HepG2 (cell line): ENCODE results near the gene KAT7. TPM values are rescaled to one million over a fixed set of nuclear protein-coding genes. Genes with fewer than 3 reads are reported as not detected.

Experiments used
- ATAC-seq: fragments of 200-7000 bp; cut with Tn5 transposase; 3 replicates; pipeline ENCODE4 v1.9.1; 2020; ENCODE audit warnings: mild to moderate bottlenecking, moderate library complexity
- BruUV-seq: library from RNA; stranded (reverse); fragments of 400-500 nt; replicated peaks from 2 replicates; lab custom pipeline; 2021; lab: Mats Ljungman, UMichigan
- CTCF ChIA-PET: fragments of 300-600 bp; formaldehyde crosslinking; extraction: SDS; loops from one replicate; lab custom pipeline; 2021; ENCODE audit warnings: low total read pairs, inconsistent platforms, low intra/inter-chr PET ratio; lab: Yijun Ruan, JAX
- POLR2A ChIA-PET: fragments of 350-600 bp; sonication (Branson Sonifier 250); formaldehyde crosslinking; loops from one replicate; lab custom pipeline; 2020; ENCODE audit warnings: antibody characterized with exemption, inconsistent platforms; lab: Yijun Ruan, JAX
- DNase-seq: peaks from one replicate; pipeline ENCODE4 v3.0.0-alpha.2; 2015; ENCODE audit warnings: low spot score
- FAIRE-seq: peaks from 3 replicates; lab custom pipeline; 2011; peaks lifted over from hg19 to GRCh38; lab: Jason Lieb, UNC
- H2AFZ ChIP-seq: one replicate; pipeline ENCODE4 v1.6.1; 2011; ENCODE audit warnings: low read length, inconsistent platforms
- H3K27ac ChIP-seq: fragments of 300-600 bp; 3 replicates; pipeline ENCODE4 v1.8.0; 2011; ENCODE audit warnings: mixed run types, mild to moderate bottlenecking, mixed read lengths, low read length, inconsistent platforms; ENCODE audit not compliant: insufficient read depth; ENCODE audit errors: extremely low read length
- H3K27me3 ChIP-seq, 2 experiments: fragments of 200-600 bp in 1 of 2; 2 replicates in 1 of 2; 3 replicates in 1 of 2; pipeline versions ENCODE4 v1.6.0 to v1.8.0; 2011; ENCODE audit warnings: low read length in 2 of 2, mild to moderate bottlenecking in 2 of 2, moderate library complexity in 2 of 2, inconsistent platforms in 1 of 2; ENCODE audit not compliant: insufficient read depth in 2 of 2, control insufficient read depth in 1 of 2
- H3K36me3 ChIP-seq, 2 experiments: fragments of 200-600 bp in 1 of 2; replicated peaks in 1 of 2; 2 replicates in 1 of 2; 3 replicates in 1 of 2; pipeline versions ENCODE4 v1.5.1 to v1.8.0; 2011; ENCODE audit warnings: low read length in 2 of 2, inconsistent platforms in 1 of 2; ENCODE audit not compliant: insufficient read depth in 2 of 2, control insufficient read depth in 1 of 2
- H3K4me1 ChIP-seq: 2 replicates; pipeline ENCODE4 v1.5.1; 2012; ENCODE audit warnings: low read length, inconsistent platforms; ENCODE audit not compliant: insufficient read depth
- H3K4me2 ChIP-seq: 2 replicates; pipeline ENCODE4 v1.6.0; 2011; ENCODE audit warnings: low read depth, low read length, inconsistent platforms
- H3K4me3 ChIP-seq, 3 experiments: fragments of 200-600 bp in 1 of 3; sonication (generic), shearing (Covaris generic) in 1 of 3; replicated peaks in 1 of 3; 2 replicates each; pipeline ENCODE4 v1.5.1; 2011 to 2016; ENCODE audit warnings: low read length in 3 of 3, inconsistent platforms in 2 of 3, low read depth in 2 of 3, mild to moderate bottlenecking in 2 of 3, control low read depth in 1 of 3, mixed read lengths in 1 of 3; ENCODE audit not compliant: insufficient read depth in 1 of 3
- H3K79me2 ChIP-seq: one replicate; pipeline ENCODE4 v1.6.1; 2011; ENCODE audit warnings: low read length, inconsistent platforms; ENCODE audit not compliant: insufficient read depth
- H3K9ac ChIP-seq: 2 replicates; pipeline ENCODE4 v1.6.0; 2011; ENCODE audit warnings: mild to moderate bottlenecking, low read depth, low read length, inconsistent platforms; ENCODE audit not compliant: insufficient read depth
- H3K9me3 ChIP-seq: 2 replicates; pipeline ENCODE4 v1.5.1; 2012; ENCODE audit warnings: mild to moderate bottlenecking, low read length
- H4K20me1 ChIP-seq: 2 replicates; pipeline ENCODE4 v1.6.0; 2011; ENCODE audit warnings: inconsistent platforms, mild to moderate bottlenecking, low read length, moderate library complexity; ENCODE audit not compliant: insufficient read depth
- CBFB ChIP-seq: sonication (generic); formaldehyde crosslinking; IDR thresholded peaks from 2 replicates; pipeline ENCODE4 v1.4.0; 2020; ENCODE audit warnings: missing genetic modification reagents
- HMG20B ChIP-seq: conservative IDR thresholded peaks from 2 replicates; pipeline ENCODE4 v1.6.1; 2016; ENCODE audit warnings: missing genetic modification reagents, missing compliant biosample characterization
- HMGA1 ChIP-seq: sonication (generic); formaldehyde crosslinking; conservative IDR thresholded peaks from 2 replicates; pipeline ENCODE4 v1.4.0; 2020; ENCODE audit warnings: missing genetic modification reagents
- IKZF4 ChIP-seq: sonication (generic); formaldehyde crosslinking; IDR thresholded peaks from 2 replicates; pipeline ENCODE4 v1.5.1; 2020; ENCODE audit warnings: borderline replicate concordance, mild to moderate bottlenecking, low read depth, missing genetic modification reagents; ENCODE audit errors: not compliant biosample characterization
- THAP11 ChIP-seq: IDR thresholded peaks from 2 replicates; pipeline ENCODE4 v1.6.1; 2016; ENCODE audit warnings: missing biosample characterization, missing genetic modification reagents
- ZNF33B ChIP-seq: sonication (generic); formaldehyde crosslinking; IDR thresholded peaks from 2 replicates; pipeline ENCODE4 v1.5.1; 2020; ENCODE audit warnings: mild to moderate bottlenecking, missing genetic modification reagents
- ZNF703 ChIP-seq: sonication (generic); formaldehyde crosslinking; IDR thresholded peaks from 2 replicates; pipeline ENCODE4 v1.5.1; 2020; ENCODE audit warnings: missing genetic modification reagents, mild to moderate bottlenecking, moderate library complexity, borderline replicate concordance
- WGBS: methylation state at CpG from one replicate; pipeline ENCODE4 v1.1.6; 2017; ENCODE audit warnings: low lambda C conversion rate; 5-methylcytosine and 5-hydroxymethylcytosine counted together
- in situ Hi-C: cut with HindIII; loops from 2 replicates; pipeline ENCODE4 v1.10.0; 2017; ENCODE audit warnings: low pct_unique_long_range_greater_than_20kb; ENCODE audit not compliant: extremely low pct_ligation_motif_present
- intact Hi-C: fragments of 100-400 bp; cut with micrococcal nuclease; formaldehyde crosslinking; loops from one replicate; pipeline ENCODE4 v1.10.0; 2022; ENCODE audit not compliant: unreplicated experiment
- polyA plus RNA-seq, 8 experiments: library from polyadenylated mRNA; depleted of rRNA in 3 of 8; stranded (reverse) in 7 of 8; unstranded in 1 of 8; fragments of >200 nt; fragmentation: Illumina TruSeq in 4 of 8; extraction: Trizol in 4 of 8; gene quantifications; 2 replicates each; pipeline versions ENCODE4 v1.2.1 to v1.2.3, GENCODE V29; 2011 to 2016; ENCODE audit warnings: low read depth in 4 of 8, missing spikeins in 1 of 8, mixed read lengths in 1 of 8; ENCODE audit not compliant: insufficient read depth in 1 of 8
- total RNA-seq, 5 experiments: library from RNA; depleted of rRNA; stranded (reverse); fragments of >200 nt; fragmentation: Illumina TruSeq; extraction: Trizol; gene quantifications; 2 replicates each; pipeline ENCODE4 v1.2.3, GENCODE V29; 2016; ENCODE audit warnings: low read depth in 1 of 5
- TF ChIP-seq, protein P1 (sequence below): sonication (generic); formaldehyde crosslinking; IDR thresholded peaks from 2 replicates; pipeline ENCODE4 v1.8.0; 2022; ENCODE audit warnings: missing genetic modification reagents, mild to moderate bottlenecking, borderline replicate concordance
- TF ChIP-seq, protein P2 (sequence below): sonication (generic); formaldehyde crosslinking; IDR thresholded peaks from 2 replicates; pipeline ENCODE4 v1.9.0; 2022; ENCODE audit warnings: missing genetic modification reagents, mild to moderate bottlenecking, borderline replicate concordance
- TF ChIP-seq, protein P3 (sequence below), 2 experiments: IDR thresholded peaks; 2 replicates each; pipeline ENCODE4 v1.6.1; 2011 to 2012; ENCODE audit warnings: low read length in 2 of 2, borderline replicate concordance in 1 of 2, low read depth in 1 of 2, mild to moderate bottlenecking in 1 of 2, moderate library complexity in 1 of 2

Gene KAT7
- total and polyA plus RNA-seq, 2 of the 13 experiments (the other 11 are each of a cell fraction or from before 2014, with no cell fraction given) = 21.2 to 39.2 TPM

DNA sequence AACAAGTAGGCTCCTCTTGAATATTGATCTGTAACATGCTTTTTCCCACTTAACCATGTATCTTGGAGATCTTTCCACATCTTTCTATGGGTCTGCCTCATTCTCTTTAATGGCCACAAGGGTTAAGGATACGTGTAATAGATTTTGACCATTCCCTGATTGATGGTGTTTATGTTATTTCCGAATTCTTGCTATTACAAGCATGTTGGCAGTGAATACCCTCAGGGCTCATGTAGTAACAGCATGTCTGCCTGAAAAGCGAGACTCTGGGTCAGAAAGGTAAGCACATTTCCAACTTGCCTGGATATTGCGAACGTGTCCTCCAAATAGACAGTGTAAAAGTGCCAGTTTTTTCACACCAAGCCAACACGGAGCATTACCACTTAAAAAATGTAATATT lies 54.4 kb downstream of the KAT7 start:
- Histone ChIP-seq H3K4me2 (no peak overlapping the region), H3K79me2 (no peaks in the 10 kb centered on the region), H3K27me3 (no peaks in the 10 kb centered on the region), H3K4me3 (no peak overlapping the region), H3K36me3 (no peaks in the 10 kb centered on the region), H3K4me1 (peaks cover 13% of the 10 kb centered on the region), H3K9ac (no peak overlapping the region), H3K9me3 (no peaks in the 10 kb centered on the region), H2AFZ (no peak overlapping the region), H3K27ac (no peak overlapping the region), H4K20me1 (no peaks in the 10 kb centered on the region)
- DNase-seq = no peak
- ChIA-PET POLR2A (no interaction called here), CTCF (no interaction called here)
- in situ Hi-C loops = no loop called here
- TF ChIP-seq, protein P1, sequence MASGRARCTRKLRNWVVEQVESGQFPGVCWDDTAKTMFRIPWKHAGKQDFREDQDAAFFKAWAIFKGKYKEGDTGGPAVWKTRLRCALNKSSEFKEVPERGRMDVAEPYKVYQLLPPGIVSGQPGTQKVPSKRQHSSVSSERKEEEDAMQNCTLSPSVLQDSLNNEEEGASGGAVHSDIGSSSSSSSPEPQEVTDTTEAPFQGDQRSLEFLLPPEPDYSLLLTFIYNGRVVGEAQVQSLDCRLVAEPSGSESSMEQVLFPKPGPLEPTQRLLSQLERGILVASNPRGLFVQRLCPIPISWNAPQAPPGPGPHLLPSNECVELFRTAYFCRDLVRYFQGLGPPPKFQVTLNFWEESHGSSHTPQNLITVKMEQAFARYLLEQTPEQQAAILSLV = no peak
- TF ChIP-seq CBFB (CRISPR knock-in tag) = no peak
- TF ChIP-seq, protein P2, sequence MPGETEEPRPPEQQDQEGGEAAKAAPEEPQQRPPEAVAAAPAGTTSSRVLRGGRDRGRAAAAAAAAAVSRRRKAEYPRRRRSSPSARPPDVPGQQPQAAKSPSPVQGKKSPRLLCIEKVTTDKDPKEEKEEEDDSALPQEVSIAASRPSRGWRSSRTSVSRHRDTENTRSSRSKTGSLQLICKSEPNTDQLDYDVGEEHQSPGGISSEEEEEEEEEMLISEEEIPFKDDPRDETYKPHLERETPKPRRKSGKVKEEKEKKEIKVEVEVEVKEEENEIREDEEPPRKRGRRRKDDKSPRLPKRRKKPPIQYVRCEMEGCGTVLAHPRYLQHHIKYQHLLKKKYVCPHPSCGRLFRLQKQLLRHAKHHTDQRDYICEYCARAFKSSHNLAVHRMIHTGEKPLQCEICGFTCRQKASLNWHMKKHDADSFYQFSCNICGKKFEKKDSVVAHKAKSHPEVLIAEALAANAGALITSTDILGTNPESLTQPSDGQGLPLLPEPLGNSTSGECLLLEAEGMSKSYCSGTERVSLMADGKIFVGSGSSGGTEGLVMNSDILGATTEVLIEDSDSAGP = no peak
- TF ChIP-seq IKZF4 (CRISPR knock-in tag) = no peak
- TF ChIP-seq ZNF703 (CRISPR knock-in tag) = no peak
- no peak for TF ChIP-seq HMGA1 (CRISPR knock-in tag)
- TF ChIP-seq THAP11 (CRISPR knock-in tag) = no peak
- TF ChIP-seq HMG20B (CRISPR knock-in tag) = no peak
- TF ChIP-seq, protein P3, sequence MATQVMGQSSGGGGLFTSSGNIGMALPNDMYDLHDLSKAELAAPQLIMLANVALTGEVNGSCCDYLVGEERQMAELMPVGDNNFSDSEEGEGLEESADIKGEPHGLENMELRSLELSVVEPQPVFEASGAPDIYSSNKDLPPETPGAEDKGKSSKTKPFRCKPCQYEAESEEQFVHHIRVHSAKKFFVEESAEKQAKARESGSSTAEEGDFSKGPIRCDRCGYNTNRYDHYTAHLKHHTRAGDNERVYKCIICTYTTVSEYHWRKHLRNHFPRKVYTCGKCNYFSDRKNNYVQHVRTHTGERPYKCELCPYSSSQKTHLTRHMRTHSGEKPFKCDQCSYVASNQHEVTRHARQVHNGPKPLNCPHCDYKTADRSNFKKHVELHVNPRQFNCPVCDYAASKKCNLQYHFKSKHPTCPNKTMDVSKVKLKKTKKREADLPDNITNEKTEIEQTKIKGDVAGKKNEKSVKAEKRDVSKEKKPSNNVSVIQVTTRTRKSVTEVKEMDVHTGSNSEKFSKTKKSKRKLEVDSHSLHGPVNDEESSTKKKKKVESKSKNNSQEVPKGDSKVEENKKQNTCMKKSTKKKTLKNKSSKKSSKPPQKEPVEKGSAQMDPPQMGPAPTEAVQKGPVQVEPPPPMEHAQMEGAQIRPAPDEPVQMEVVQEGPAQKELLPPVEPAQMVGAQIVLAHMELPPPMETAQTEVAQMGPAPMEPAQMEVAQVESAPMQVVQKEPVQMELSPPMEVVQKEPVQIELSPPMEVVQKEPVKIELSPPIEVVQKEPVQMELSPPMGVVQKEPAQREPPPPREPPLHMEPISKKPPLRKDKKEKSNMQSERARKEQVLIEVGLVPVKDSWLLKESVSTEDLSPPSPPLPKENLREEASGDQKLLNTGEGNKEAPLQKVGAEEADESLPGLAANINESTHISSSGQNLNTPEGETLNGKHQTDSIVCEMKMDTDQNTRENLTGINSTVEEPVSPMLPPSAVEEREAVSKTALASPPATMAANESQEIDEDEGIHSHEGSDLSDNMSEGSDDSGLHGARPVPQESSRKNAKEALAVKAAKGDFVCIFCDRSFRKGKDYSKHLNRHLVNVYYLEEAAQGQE (IDR thresholded peaks at IDR 0.05; ENCODE audit: borderline replicate concordance in 1 of 2, low read depth in 1 of 2, low read length in 2 of 2) = no peak
- TF ChIP-seq ZNF33B (CRISPR knock-in tag) = no peak
- intact Hi-C loops = no loop called here
- ATAC-seq = no peak
- no TSS peak for BruUV-seq
- 91% methylated on average over 6 of the region's 6 CpGs for WGBS
- FAIRE-seq = peak; percentile 23
